Activated CD4-positive, alpha-beta T cell treated with anti-CD3 and anti-CD28 coated beads, Interleukin-2, Interleukin-4, amounts not matched to agents 100 ng/mL and 50 ng/mL, durations not matched to agents 16 hours and 8 hours (primary cell): ENCODE measurements around the gene NTRK2.

Experiments
- DNase-seq: peaks from one replicate; pipeline ENCODE4 v3.0.0-alpha.2; 2020; ENCODE audit warnings: low spot score

Gene NTRK2

DNA sequence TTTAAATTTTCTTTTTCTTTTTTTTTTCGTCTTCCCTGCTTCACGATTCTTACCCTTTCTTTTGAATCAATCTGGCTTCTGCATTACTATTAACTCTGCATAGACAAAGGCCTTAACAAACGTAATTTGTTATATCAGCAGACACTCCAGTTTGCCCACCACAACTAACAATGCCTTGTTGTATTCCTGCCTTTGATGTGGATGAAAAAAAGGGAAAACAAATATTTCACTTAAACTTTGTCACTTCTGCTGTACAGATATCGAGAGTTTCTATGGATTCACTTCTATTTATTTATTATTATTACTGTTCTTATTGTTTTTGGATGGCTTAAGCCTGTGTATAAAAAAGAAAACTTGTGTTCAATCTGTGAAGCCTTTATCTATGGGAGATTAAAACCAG is 352.2 kb downstream of the NTRK2 start:
- no peak for DNase-seq

DNA sequence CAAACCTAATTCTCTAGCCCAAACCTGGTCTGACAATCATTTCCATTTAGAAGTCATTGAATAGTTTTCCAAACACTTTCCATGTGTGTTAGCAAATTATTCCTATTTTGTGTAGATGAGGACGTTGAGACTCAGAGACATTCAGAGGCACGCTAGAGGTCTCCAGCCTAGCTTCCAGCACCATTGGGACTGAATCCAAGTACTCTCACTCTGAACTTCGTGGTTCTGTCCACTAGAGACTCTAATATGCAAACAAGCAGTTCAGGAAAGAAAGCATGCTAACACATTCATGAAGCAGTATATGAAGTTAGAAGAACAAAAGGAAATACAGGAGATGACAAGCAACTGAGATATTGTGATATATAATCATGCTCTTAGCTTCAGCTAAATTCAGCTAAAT is 354.8 kb downstream of the NTRK2 start:
- no peak for DNase-seq

DNA sequence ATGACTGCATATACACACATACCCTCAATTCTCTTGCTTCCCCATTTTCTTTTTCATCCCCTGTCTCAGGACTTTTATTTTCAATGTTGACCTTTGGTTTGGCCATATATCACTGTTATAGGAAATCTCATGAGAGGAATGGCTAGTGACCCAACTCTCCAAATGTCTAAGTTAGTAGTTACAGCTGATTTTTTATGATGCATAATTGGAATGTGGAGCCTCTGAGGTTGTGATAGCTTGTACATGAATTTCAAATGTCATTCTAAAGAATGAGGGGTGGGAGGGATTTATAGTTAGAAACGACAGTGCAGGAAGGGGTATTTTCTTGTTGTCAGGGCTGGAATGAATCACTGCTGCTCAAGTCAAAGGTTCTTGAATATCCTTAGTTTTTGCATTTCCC is 356.1 kb downstream of the NTRK2 start:
- DNase-seq = no peak

DNA sequence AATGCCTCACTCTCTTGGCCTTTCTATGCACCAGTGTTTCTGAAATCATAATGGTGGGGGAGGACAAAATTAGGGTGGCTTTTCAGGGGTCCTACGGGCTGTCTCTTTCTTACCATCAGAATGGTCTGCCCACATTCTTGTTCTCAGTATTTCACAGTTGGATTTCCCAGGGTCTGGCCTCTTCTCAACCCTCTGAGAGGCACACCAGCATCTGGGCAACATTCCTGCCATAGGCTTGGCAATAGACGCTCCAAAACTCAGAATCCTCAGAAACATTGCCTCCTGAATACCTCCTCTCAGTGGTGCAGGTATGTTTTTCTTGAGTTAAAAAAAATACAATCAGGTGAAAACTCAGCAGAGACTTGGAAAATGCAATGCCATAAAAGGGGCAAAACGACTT is 358.3 kb downstream of the NTRK2 start:
- no peak for DNase-seq

DNA sequence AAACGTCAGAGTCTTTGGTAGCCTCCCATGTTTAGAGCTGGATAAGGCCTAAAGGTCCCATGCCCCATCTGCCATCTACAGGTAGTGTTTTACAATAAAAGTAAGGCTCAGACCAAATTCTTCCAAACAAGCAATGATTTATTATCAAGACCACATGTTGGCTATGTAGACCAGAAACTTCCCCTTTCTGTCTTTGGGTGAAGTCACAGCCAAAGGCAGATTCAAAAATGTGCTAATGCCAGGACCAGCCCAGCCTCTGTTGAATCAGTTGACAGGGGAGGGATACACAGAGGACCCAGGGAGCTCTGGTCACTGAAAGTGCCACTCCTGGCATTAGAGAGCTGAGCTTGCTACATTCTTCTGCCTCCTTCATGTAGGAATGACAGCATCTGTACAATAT is 360.8 kb downstream of the NTRK2 start:
- DNase-seq = no peak

DNA sequence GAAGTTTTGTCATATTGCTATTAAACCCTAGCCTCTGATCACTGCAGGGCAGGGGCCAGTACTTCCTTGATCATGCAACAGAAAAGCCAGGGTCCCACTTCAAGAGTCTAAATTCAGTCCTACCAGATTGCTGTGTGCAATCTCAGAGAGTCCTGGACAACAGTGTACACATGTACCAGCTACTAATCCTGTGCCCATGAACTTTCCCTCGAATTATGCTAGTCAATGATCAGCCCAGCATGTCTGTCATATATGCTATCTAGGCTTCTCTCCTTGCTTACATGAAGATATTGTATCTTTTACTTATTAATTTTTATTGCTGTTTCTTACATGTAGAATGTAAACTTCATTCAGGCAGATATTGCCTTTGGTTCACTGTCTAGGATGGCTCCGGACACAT is 367.0 kb downstream of the NTRK2 start:
- no peak for DNase-seq

DNA sequence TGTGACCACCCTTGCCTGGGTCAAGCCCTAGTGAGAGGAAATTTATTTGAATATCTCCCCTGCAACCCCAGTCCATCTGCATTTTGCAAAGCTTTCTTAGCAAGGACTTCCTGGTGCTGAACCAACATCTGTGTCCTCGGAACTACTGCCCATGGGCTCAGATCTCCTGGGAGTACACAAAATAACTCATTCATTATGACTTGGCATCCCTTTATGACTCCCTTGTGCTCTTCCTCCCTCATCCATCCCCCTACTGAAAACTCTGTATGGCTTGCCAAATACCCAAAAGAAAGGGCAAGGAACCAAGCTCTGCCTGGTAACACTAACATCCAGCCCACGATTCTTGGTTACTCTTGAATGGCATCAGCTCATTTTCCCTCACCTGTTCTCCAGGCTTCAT is 368.5 kb downstream of the NTRK2 start:
- DNase-seq = no peak

DNA sequence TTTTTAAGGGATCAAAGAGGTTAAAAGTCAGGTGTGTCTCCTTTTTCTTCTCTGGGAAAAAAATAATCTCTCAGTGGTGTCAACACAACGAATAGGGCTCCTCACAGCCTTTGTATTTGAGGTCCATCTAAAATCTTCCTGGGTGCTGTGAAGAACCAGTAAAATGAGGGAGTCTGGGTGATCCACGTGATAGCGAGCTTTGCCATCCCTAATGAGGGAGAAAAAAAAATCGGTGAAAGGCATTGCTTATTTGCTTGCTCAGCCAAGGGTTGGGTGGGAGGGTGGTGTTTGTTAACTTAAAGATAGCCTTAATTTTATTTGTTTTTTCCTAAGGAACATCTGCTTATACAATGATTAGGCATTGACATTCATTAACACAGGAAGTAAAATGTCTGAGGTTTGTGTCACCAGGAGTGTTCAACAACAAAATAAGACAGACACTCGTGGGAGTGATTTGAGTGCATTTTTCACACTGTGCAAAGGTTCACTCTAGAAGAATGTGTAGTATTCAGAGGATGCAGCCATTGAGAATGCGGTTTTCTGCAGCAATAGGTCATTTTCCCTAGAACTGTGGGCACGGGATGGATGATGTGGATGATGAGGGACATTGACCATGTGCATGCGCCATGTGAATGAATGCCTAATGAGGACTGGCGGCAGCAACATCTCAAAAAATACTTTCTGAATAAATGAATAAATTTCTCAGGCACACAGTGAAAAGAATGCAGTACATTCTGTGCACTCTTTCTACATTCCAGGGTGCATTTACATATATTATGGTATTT is 369.5 kb downstream of the NTRK2 start:
- no peak for DNase-seq

DNA sequence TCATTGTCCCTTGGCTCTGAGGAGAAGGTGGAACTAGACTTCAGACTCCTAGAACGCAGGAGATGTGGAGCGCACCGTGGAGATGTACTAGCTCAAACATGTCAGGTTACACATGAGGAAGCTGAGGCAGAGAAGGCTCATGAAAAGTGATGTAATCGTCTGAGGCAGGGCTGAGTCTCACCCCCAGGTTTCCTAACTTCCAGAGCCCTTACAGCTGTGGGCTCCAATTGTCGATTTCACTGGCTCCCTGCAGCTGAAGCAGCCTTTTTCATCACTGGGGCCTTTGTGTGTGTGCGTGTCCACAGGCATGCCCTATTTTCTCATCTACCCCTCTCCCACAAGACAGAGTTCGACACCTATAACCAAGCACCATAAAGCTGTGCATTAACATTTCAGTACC is 370.6 kb downstream of the NTRK2 start:
- DNase-seq = no peak

DNA sequence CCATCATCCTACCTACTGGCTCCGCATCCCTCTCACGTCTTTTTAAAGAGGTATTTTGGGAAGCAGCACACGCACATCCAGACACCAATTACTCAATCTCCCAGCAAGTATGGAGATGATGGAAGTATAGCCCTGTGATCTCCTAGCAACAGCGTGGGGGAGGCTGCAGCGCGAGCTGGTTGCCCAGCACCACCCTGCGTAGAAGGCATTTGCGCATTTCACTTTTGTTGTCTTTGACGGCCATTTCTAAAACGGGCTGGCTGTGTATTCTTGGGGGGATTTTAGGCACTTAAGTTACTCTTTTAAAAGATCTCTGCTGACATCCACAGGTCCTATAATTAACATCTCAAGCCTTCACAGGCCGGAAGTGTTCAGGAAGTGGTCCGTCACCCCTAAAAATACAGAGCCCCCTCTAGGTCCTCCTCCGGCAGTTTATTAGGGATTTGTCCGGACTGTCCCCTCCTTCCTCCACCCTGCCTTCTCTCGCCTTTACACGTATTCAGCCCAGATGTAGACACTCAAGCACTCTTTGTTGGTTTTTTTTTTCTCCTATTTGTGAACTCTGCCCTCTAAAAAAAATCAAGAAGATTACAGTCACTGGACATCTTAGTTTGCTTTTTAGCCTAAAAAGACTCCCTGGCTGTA is 371.4 kb downstream of the NTRK2 start:
- DNase-seq = no peak

DNA sequence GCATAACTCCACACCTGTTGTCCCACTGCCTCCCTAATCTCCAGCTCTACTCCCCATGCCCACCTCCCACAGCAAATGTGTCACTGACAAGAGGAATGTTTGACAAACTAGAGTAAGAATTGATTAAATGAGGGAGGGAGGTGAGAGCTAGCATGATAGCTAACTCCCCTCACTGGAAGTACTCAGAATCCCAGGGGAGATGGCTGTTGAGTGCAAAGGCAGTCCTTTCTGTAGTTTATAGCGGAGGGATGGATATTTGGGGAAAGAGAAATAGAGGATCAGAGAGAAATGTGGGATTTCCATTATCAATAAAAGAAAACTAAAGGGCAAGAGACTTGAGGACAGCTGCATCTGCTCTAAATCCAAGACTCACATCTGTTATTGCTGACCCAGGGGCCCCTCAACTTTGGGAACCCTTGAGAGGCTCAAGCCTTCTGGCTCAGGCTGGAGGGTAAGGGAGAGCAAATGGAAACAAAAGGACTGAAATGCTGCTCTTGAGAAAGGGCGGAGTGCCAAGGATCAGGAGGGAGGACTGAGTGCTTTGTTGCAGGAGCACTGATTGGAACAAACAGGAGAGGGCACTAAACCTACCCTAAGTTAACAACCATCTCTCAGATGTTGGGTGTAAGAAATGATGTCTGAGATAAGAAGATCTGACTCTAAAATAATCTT is 372.1 kb downstream of the NTRK2 start:
- DNase-seq = no peak

DNA sequence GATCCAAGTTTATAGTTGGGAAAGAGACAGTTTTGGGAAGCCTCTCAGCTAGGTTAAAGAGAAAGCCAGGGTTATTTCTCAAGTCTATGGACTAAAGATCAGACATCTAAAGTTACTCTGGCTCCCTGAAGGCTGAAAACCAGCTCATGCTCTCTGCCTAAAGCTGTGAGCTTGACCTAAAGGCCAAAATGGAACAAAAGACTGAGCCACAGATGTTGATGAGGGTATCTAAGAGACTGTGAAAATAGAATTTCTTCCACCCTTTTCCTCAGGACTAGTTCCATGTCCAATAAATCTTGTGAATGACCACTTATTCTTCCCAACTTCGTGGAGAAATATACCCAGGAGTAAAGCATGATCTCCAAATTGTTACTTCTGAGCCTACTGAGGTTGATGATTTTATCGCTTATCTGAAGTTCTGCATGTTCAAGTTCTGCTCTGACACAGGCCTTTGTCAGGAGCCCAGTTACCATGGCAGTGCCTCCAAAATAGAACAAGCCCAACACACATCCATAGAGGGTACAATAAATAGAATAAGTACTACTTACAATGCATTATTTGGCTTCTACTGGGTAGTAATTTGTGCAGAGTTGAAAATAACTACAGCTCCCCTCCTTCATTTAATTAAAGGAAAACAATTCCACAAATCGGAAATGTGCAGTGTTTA is 373.6 kb downstream of the NTRK2 start:
- DNase-seq = no peak

DNA sequence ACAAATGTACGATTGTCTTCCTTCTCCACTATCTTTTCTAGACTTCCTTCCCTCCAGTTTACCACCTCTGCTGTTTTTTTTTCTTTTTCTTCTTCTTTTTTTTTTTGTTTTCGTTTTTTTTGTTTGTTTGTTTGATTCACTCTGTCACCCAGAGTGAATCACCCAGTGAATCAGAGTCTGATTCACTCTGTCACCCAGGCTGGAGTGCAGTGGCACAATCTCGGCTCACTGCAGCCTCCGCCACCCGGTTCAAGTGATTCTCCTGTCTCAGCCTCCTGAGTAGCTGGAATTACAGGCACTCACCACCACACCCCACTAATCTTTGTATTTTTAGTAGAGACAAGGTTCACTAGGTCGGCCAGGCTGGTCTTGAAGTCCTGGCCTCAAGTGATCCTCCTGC is 375.7 kb downstream of the NTRK2 start:
- DNase-seq = no peak

DNA sequence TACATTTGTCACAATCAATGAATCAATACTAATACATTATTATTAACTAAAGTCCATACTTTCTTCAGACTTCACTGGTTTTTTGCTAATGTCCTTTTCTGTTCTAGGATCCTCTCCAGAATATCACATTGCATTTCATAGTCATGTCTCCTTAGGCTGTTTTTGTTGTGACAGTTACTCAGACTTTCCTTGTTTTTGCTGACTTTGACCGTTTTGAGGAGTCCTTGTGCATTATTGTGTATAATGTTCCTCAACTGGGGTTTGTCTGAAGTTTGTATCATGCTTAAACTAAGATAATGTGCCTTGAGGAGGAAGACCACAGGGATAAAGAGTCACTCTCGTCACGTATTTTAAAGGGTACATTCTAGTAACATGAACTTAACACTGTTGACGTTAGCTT is 376.9 kb downstream of the NTRK2 start:
- DNase-seq = no peak

DNA sequence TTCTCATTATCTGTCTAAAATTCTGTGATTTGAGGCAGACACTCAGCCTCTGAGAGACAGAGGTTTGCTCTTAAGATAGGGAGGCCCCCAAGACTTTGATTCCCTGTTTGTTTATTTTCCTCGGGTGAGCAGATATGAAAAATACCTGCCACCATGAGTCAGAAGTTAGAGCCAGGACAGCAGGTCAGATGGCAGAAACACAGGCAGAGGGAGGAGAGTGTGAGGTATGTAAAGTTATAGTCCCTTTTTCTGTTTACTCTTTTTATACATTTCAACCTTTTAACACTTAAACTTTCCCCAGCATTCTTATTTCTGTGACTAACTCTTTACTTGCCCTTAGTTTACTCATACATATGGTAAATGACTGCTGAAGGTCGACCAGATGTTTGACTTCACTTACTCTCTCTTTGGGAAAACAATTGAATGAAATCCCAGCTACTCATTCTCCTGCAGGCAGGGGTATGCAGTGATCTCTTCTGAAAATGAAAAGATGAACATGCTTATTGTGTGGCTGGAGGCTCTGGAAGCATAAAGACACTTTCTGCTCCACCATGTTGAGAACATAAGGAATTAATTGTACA is 383.8 kb downstream of the NTRK2 start:
- DNase-seq = no peak

DNA sequence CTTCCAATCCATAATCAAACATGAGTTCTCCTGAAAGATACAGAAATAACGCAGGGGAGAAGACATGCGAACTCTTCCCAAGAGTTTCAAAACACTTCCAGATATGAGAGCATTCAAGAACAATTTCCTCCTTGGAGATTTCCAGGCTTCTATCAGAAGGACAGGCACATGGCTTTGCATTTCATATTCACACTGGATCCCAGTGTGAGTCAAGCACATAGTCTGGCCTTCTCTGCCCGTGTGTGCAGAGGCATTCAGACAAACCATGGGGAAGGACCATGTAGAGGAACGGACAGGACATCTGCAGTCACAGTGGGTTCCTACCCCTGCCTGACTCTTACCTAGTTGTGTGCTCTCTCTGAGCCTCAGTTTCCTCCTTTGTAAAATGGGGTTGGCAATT is 384.5 kb downstream of the NTRK2 start:
- DNase-seq = no peak

DNA sequence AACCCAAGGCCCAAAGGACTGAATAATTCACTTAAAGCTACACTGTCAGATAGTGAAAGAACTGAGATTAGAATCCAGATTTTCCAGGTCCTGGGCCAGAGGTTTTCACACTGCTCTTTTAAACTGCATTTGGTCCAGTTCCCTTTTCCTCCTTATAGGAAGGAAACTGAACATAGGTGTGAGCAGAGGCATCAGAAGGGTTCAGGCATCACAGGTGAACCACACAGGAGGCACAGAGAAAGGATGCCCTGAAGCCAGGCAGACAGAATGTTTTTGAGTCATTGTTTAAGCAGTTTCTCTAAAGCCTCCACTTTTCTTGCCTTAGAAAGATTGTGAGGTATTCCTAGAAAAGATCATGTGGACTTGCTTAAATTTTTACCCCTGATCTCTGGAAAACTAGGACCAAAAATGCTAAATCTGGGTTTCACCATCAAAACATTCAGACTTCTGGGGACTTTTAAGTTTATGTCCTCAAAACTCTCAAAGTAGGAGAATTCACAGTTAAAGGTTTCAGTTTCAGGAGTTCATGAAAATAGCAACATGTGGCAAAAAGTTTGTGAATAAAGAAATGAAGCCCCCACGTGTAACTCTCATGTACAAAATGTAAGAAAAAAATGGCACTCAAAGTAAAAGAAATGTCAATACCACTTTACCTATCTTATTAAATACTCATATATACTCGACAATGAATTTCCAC is 386.1 kb downstream of the NTRK2 start:
- no peak for DNase-seq

DNA sequence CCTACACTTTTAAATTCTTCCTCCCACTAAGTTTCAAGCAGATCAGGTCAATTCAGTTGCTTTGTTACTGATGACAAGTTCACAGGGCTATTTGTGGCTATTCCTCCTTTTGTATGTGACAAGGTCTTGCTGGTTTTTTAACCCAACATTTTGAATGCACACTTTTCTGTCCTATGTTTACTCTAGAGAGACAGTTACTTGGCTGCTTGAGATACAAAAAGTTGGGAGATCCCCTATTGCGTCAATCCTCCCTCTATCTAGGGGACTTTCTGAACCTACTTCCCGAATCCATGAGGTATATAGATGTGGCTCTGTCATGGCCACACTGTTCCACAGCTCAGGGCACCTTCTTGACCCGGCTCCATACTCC is 386.7 kb downstream of the NTRK2 start:
- no peak for DNase-seq

DNA sequence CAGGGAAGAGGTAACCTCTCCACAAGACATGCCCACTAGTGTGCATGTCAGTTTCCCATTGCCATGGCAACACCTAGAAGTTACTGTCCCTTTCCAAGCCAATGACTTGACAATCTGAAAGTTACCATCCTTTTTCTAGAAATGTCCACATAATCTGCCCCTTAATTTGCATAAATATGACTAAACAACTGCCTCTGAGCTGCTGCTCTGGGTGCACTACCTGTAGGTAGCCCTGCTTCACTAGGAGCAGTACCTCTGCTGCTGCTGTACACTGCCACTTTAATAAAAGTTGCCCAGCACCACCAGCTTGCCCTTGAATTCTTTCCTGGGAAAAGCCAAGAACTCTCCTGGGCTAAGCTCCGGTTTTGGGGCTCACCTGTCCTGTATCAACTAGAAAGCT is 392.4 kb downstream of the NTRK2 start:
- DNase-seq = no peak

DNA sequence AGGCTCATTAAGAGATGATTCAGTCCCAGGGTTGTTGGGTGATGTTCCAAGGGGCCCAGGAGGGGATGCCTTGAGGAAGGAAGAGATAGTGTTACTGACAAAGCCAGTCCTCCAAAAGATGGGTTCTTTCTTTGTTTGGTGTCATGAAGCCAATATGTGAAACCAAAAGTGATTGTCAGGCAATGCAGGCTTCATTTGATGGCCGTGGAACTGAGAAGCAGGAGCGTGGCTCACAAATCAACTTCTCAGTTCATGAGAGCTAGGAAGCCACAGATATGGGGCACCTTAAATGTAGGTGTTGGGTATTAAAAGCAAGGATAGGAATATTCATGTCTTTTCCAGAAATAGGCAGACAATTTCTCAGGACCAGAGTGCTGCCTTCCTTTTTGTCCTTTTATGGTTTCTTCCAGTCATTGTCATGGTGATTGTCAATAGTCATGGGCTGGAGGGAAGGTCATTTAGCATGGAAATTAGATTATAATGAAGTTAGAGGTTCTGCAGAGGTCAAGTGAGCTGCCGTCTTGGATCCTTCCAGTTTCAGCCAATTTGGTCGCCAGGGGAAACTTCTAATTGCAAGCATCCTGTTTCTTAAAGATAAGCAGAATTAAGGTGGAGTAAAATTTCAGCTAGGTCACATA is 393.0 kb downstream of the NTRK2 start:
- DNase-seq = no peak

DNA sequence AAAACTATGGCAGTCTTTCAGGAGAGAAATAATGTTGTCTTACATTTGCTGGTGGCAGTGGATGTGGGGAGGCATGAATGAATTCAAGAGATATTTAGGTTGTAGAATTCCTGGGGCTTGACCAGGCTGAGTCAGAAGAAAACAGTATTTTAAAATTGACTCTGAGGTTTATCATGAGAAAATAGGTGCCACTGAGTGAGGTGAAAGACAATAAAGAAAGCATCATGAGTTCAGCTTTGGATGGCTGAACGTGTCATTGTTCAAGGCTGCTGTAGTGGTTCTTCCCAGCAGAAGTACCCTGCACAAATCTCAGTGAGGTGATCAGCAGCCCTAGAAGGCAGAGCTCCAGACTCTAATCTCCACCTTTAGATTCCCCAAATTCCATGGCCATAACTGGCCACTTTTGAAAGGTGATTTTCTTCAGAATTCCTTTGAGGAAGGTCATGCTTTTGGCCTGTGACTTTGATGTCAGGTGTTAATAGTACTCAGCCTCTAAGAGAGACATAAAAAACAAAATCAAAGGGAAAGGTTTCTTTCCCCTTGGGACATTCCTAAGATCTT is 395.4 kb downstream of the NTRK2 start:
- no peak for DNase-seq
